ENCODE measurements around the gene GALNT18. TPM values are rescaled to one million over a fixed set of nuclear protein-coding genes. Genes with fewer than 3 reads are reported as not detected.
"Not testable (repeated sequence)": the region's sequence is repeated elsewhere in the genome, so short reads cannot be mapped to it uniquely, and the experiment has no call there.

The GALNT18 gene
- total RNA-seq, 1 donor from 2014 or later: 11.7 TPM

GRCh38 chr11:11454671-11455223, 167.1 kb downstream of the GALNT18 start:
- H3K4me3 Mint-ChIP-seq: no peak overlapping the region
- peaks cover 3% of the 10 kb centered on the region for H3K4me1 Mint-ChIP-seq (ENCODE audit: unreplicated experiment)
- TF ChIP-seq, protein P1, sequence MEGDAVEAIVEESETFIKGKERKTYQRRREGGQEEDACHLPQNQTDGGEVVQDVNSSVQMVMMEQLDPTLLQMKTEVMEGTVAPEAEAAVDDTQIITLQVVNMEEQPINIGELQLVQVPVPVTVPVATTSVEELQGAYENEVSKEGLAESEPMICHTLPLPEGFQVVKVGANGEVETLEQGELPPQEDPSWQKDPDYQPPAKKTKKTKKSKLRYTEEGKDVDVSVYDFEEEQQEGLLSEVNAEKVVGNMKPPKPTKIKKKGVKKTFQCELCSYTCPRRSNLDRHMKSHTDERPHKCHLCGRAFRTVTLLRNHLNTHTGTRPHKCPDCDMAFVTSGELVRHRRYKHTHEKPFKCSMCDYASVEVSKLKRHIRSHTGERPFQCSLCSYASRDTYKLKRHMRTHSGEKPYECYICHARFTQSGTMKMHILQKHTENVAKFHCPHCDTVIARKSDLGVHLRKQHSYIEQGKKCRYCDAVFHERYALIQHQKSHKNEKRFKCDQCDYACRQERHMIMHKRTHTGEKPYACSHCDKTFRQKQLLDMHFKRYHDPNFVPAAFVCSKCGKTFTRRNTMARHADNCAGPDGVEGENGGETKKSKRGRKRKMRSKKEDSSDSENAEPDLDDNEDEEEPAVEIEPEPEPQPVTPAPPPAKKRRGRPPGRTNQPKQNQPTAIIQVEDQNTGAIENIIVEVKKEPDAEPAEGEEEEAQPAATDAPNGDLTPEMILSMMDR (conservative IDR thresholded peaks at IDR 0.05): no peak
- peak overlapping the region; percentile 44 for H3K27ac Mint-ChIP-seq
- H3K9me3 Mint-ChIP-seq: no peaks in the 10 kb centered on the region
- no peaks in the 10 kb centered on the region for H3K36me3 Mint-ChIP-seq
- DNase-seq (ENCODE audit: extremely low spot score, unreplicated experiment): no peak
- peaks cover 23% of the 10 kb centered on the region for H3K27me3 Mint-ChIP-seq

GRCh38 chr11:11451501-11452005, 170.3 kb downstream of the GALNT18 start:
- Mint-ChIP-seq H3K4me1 (ENCODE audit: unreplicated experiment) (peaks cover 7% of the 10 kb centered on the region), H3K27ac (no peak overlapping the region), H3K27me3 (peaks cover 33% of the 10 kb centered on the region), H3K9me3 (no peaks in the 10 kb centered on the region), H3K36me3 (no peaks in the 10 kb centered on the region), H3K4me3 (no peak overlapping the region)
- no peak for DNase-seq (ENCODE audit: extremely low spot score, unreplicated experiment)
- TF ChIP-seq, protein P1 (conservative IDR thresholded peaks at IDR 0.05): peak; percentile 15

GRCh38 chr11:11450744-11451362, 171.0 kb downstream of the GALNT18 start:
- Mint-ChIP-seq H3K27me3 (peaks cover 32% of the 10 kb centered on the region), H3K4me1 (ENCODE audit: unreplicated experiment) (peaks cover 7% of the 10 kb centered on the region), H3K36me3 (no peaks in the 10 kb centered on the region), H3K4me3 (no peak overlapping the region), H3K27ac (no peak overlapping the region), H3K9me3 (no peaks in the 10 kb centered on the region)
- DNase-seq (ENCODE audit: extremely low spot score, unreplicated experiment): no peak
- TF ChIP-seq, protein P1 (conservative IDR thresholded peaks at IDR 0.05): no peak

DNA sequence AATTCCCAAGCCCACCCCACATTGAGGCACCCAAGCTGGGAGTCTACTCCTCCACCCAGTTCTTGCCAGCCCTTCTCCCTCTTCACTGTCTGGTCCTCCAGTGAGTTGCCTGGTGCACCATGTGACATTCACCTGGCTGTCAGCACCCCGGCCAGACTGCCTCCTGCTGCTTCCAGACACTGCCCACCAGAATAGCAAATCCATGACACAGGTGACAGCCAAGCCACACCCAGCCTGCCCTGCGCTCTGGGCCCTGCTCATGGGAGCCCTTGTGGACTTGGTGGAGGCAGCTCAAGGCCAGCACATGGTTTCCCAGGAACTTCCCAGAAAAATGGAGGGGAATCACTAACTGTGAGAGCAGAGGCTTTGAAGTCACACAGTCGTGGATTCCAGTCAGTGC, 172.5 kb downstream of the GALNT18 start:
- peaks cover 16% of the 10 kb centered on the region for H3K4me1 Mint-ChIP-seq (ENCODE audit: unreplicated experiment)

GRCh38 chr11:11448626-11449025, 173.2 kb downstream of the GALNT18 start:
- peaks cover 18% of the 10 kb centered on the region for H3K4me1 Mint-ChIP-seq (ENCODE audit: unreplicated experiment)
- no peaks in the 10 kb centered on the region for H3K36me3 Mint-ChIP-seq
- DNase-seq (ENCODE audit: extremely low spot score, unreplicated experiment): no peak
- H3K27me3 Mint-ChIP-seq: peaks cover 24% of the 10 kb centered on the region
- TF ChIP-seq, protein P1 (conservative IDR thresholded peaks at IDR 0.05): no peak
- H3K4me3 Mint-ChIP-seq: no peak overlapping the region
- no peak overlapping the region for H3K27ac Mint-ChIP-seq
- H3K9me3 Mint-ChIP-seq: no peaks in the 10 kb centered on the region

More for the DNA sequence above, 172.5 kb downstream of the GALNT18 start:
- H3K9me3 Mint-ChIP-seq: no peaks in the 10 kb centered on the region
- no peak overlapping the region for H3K4me3 Mint-ChIP-seq
- peaks cover 24% of the 10 kb centered on the region for H3K27me3 Mint-ChIP-seq
- no peak overlapping the region for H3K27ac Mint-ChIP-seq
- no peaks in the 10 kb centered on the region for H3K36me3 Mint-ChIP-seq
- DNase-seq (ENCODE audit: extremely low spot score, unreplicated experiment): no peak
- TF ChIP-seq, protein P1 (conservative IDR thresholded peaks at IDR 0.05): no peak

DNA sequence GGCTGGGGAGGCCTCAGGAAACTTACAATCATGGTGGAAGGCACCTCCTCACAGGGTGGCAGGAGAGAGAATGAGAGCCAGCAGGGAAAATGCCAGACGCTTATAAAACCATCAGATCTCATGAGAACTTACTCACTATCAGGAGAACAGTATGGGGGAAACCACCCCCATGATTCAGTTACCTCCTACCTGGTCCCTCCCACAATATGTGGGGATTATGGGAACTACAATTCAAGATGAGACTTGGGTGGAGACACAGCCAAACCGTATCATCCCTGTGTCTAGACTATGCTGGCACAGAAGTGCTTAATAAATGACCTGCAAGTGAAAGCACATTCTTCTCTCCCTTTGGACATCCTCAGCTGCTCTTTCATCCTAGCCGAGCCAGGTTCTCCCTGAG, 174.2 kb downstream of the GALNT18 start:
- H3K36me3 Mint-ChIP-seq; DNase-seq (ENCODE audit: extremely low spot score, unreplicated experiment); H3K4me3 Mint-ChIP-seq; H3K27ac Mint-ChIP-seq; H3K9me3 Mint-ChIP-seq: not testable (repeated sequence)
- Mint-ChIP-seq H3K27me3 (peaks cover 24% of the 10 kb centered on the region), H3K4me1 (ENCODE audit: unreplicated experiment) (peaks cover 22% of the 10 kb centered on the region)

Measured in type B pancreatic cell (in vitro differentiated cells).